K562 (cell line): Measurements from ENCODE around the gene TGFBR1. TPM values are rescaled to one million over a fixed set of nuclear protein-coding genes. Genes with fewer than 3 reads are reported as not detected.

Experiments
- CBX5 ChIP-seq: IDR thresholded peaks from 2 replicates; pipeline ENCODE4 v1.6.1; 2014; ENCODE audit warnings: low read depth, borderline replicate concordance
- CEBPG ChIP-seq, 3 experiments: fragments of 200-800 bp in 1 of 3; sonication (Bioruptor generic) in 1 of 3; sonication (generic) in 1 of 3; formaldehyde crosslinking in 1 of 3; IDR thresholded peaks in 2 of 3; conservative IDR thresholded peaks in 1 of 3; 2 replicates each; pipeline versions ENCODE4 v1.6.1 to v1.8.0; 2016 to 2022; ENCODE audit warnings: missing compliant biosample characterization in 2 of 3, missing genetic modification characterization in 2 of 3, mild to moderate bottlenecking in 1 of 3, missing genetic modification reagents in 1 of 3
- COPS2 ChIP-seq: fragments of 450-650 bp; conservative IDR thresholded peaks from 2 replicates; pipeline ENCODE4 v1.6.1; 2016; ENCODE audit warnings: mild to moderate bottlenecking, moderate library complexity
- SMC3 ChIP-seq: conservative IDR thresholded peaks from 2 replicates; pipeline ENCODE4 v1.6.1; 2011; ENCODE audit warnings: low read depth, low read length, improper control_type of control experiment; ENCODE audit not compliant: insufficient read depth
- ZEB2 ChIP-seq: fragments of 450-650 bp; IDR thresholded peaks from 2 replicates; pipeline ENCODE4 v1.6.1; 2016
- polyA plus RNA-seq, 8 experiments: library from polyadenylated mRNA; depleted of rRNA in 4 of 8; stranded (reverse) in 5 of 8; unstranded in 3 of 8; fragments of >200 nt; fragmentation: Nextera tagmentation in 2 of 8; fragmentation: Illumina TruSeq in 1 of 8; extraction: Ambion mirVana in 2 of 8; extraction: Trizol in 1 of 8; gene quantifications; 2 replicates each; pipeline versions ENCODE4 v1.2.1 to v1.2.3, GENCODE V29; 2011 to 2014; ENCODE audit warnings: inconsistent platforms in 1 of 8, missing spikeins in 1 of 8
- total RNA-seq, 7 experiments: library from RNA; depleted of rRNA in 6 of 7; stranded (reverse); fragments of >200 nt in 6 of 7; fragmentation: Illumina TruSeq in 2 of 7; extraction: Trizol in 2 of 7; gene quantifications; 2 replicates each; pipeline versions ENCODE4 v1.2.1 to v1.2.3, GENCODE V29; 2011 to 2021; ENCODE audit warnings: low replicate concordance in 1 of 7
- TF ChIP-seq, protein P1 (sequence below), 2 experiments: IDR thresholded peaks; 2 replicates each; pipeline ENCODE4 v1.6.1; 2011; ENCODE audit warnings: borderline replicate concordance in 1 of 2, control low read depth in 1 of 2, low read depth in 1 of 2, low read length in 1 of 2, mild to moderate bottlenecking in 1 of 2, mixed read lengths in 1 of 2, moderate library complexity in 1 of 2; ENCODE audit not compliant: insufficient read depth in 1 of 2, insufficient read length in 1 of 2, poor library complexity in 1 of 2, severe bottlenecking in 1 of 2; ENCODE audit errors: extremely low read depth in 1 of 2
- TF ChIP-seq, protein P2 (sequence below), 2 experiments: fragments of 450-650 bp; formaldehyde crosslinking in 1 of 2; IDR thresholded peaks; 2 replicates each; pipeline versions ENCODE4 v1.4.0 to v1.6.1; 2014 to 2020; ENCODE audit warnings: mild to moderate bottlenecking in 2 of 2, borderline replicate concordance in 1 of 2, low read depth in 1 of 2
- TF ChIP-seq, protein P3 (sequence below): fragments of 250-450 bp; sonication (Bioruptor Pico); IDR thresholded peaks from 2 replicates; pipeline ENCODE4 v1.4.0; 2020; ENCODE audit warnings: mild to moderate bottlenecking, moderate library complexity
- TF ChIP-seq, protein P4 (sequence below), 2 experiments: fragments of 450-650 bp in 1 of 2; IDR thresholded peaks; 2 replicates each; pipeline ENCODE4 v1.6.1; 2011 to 2017; ENCODE audit warnings: low read depth in 2 of 2, antibody characterized with exemption in 1 of 2, borderline replicate concordance in 1 of 2, low read length in 1 of 2, mild to moderate bottlenecking in 1 of 2, mixed read lengths in 1 of 2; ENCODE audit not compliant: control insufficient read depth in 1 of 2

Gene TGFBR1
- total and polyA plus RNA-seq, 9 of the 15 experiments (the other 6 are each of a cell fraction or from before 2014, with no cell fraction given), result 15.5 to 62.4 (median 42.7) TPM

DNA sequence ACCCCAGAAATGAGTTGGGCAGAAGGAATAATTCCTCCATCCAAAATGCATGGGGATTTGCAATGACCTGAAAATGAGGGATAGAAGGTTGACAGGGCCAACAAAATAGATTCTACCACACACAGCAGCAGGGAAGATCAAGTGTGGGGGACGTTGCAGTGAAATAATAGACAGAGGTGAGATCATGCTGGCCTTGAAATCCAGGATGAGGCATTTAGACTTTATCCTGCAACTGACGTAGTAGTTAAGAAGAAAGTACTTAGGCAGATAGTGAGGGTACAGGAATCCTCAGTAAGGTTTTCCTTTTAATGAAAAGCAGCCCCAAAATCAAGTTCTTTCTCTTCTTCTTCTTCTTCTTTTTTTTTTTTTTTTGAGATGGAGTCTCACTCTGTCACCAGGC is 31.6 kb upstream of the TGFBR1 start (continued):
- TF ChIP-seq COPS2 (no peak), CBX5 (no peak), ZEB2 (no peak), SMC3 (no peak), CEBPG (CRISPR knock-in tag; IDR thresholded peaks at IDR 0.05) (no peak), CEBPG (tag; conservative IDR thresholded peaks at IDR 0.05 in 1 of 2, IDR thresholded peaks at IDR 0.05 in 1 of 2) (no peak)
- TF ChIP-seq, protein P1, sequence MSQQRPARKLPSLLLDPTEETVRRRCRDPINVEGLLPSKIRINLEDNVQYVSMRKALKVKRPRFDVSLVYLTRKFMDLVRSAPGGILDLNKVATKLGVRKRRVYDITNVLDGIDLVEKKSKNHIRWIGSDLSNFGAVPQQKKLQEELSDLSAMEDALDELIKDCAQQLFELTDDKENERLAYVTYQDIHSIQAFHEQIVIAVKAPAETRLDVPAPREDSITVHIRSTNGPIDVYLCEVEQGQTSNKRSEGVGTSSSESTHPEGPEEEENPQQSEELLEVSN (IDR thresholded peaks at IDR 0.05; ENCODE audit: borderline replicate concordance in 1 of 2, extremely low read depth in 1 of 2, insufficient read depth in 1 of 2, insufficient read length in 1 of 2, low read depth in 1 of 2, low read length in 1 of 2, poor library complexity in 1 of 2, severe bottlenecking in 1 of 2), result no peak
- TF ChIP-seq, protein P2, sequence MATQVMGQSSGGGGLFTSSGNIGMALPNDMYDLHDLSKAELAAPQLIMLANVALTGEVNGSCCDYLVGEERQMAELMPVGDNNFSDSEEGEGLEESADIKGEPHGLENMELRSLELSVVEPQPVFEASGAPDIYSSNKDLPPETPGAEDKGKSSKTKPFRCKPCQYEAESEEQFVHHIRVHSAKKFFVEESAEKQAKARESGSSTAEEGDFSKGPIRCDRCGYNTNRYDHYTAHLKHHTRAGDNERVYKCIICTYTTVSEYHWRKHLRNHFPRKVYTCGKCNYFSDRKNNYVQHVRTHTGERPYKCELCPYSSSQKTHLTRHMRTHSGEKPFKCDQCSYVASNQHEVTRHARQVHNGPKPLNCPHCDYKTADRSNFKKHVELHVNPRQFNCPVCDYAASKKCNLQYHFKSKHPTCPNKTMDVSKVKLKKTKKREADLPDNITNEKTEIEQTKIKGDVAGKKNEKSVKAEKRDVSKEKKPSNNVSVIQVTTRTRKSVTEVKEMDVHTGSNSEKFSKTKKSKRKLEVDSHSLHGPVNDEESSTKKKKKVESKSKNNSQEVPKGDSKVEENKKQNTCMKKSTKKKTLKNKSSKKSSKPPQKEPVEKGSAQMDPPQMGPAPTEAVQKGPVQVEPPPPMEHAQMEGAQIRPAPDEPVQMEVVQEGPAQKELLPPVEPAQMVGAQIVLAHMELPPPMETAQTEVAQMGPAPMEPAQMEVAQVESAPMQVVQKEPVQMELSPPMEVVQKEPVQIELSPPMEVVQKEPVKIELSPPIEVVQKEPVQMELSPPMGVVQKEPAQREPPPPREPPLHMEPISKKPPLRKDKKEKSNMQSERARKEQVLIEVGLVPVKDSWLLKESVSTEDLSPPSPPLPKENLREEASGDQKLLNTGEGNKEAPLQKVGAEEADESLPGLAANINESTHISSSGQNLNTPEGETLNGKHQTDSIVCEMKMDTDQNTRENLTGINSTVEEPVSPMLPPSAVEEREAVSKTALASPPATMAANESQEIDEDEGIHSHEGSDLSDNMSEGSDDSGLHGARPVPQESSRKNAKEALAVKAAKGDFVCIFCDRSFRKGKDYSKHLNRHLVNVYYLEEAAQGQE (IDR thresholded peaks at IDR 0.05; ENCODE audit: borderline replicate concordance), result no peak
- TF ChIP-seq, protein P2 (CRISPR knock-in tag; IDR thresholded peaks at IDR 0.05; ENCODE audit: low read depth), result no peak
- TF ChIP-seq, protein P3, sequence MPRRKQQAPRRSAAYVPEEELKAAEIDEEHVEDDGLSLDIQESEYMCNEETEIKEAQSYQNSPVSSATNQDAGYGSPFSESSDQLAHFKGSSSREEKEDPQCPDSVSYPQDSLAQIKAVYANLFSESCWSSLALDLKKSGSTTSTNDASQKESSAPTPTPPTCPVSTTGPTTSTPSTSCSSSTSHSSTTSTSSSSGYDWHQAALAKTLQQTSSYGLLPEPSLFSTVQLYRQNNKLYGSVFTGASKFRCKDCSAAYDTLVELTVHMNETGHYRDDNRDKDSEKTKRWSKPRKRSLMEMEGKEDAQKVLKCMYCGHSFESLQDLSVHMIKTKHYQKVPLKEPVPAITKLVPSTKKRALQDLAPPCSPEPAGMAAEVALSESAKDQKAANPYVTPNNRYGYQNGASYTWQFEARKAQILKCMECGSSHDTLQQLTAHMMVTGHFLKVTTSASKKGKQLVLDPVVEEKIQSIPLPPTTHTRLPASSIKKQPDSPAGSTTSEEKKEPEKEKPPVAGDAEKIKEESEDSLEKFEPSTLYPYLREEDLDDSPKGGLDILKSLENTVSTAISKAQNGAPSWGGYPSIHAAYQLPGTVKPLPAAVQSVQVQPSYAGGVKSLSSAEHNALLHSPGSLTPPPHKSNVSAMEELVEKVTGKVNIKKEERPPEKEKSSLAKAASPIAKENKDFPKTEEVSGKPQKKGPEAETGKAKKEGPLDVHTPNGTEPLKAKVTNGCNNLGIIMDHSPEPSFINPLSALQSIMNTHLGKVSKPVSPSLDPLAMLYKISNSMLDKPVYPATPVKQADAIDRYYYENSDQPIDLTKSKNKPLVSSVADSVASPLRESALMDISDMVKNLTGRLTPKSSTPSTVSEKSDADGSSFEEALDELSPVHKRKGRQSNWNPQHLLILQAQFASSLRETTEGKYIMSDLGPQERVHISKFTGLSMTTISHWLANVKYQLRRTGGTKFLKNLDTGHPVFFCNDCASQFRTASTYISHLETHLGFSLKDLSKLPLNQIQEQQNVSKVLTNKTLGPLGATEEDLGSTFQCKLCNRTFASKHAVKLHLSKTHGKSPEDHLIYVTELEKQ (CRISPR knock-in tag), result 0 out of 2 replicates have a peak, but pooled peaks have one; percentile 17
- TF ChIP-seq, protein P4, sequence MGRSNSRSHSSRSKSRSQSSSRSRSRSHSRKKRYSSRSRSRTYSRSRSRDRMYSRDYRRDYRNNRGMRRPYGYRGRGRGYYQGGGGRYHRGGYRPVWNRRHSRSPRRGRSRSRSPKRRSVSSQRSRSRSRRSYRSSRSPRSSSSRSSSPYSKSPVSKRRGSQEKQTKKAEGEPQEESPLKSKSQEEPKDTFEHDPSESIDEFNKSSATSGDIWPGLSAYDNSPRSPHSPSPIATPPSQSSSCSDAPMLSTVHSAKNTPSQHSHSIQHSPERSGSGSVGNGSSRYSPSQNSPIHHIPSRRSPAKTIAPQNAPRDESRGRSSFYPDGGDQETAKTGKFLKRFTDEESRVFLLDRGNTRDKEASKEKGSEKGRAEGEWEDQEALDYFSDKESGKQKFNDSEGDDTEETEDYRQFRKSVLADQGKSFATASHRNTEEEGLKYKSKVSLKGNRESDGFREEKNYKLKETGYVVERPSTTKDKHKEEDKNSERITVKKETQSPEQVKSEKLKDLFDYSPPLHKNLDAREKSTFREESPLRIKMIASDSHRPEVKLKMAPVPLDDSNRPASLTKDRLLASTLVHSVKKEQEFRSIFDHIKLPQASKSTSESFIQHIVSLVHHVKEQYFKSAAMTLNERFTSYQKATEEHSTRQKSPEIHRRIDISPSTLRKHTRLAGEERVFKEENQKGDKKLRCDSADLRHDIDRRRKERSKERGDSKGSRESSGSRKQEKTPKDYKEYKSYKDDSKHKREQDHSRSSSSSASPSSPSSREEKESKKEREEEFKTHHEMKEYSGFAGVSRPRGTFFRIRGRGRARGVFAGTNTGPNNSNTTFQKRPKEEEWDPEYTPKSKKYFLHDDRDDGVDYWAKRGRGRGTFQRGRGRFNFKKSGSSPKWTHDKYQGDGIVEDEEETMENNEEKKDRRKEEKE (IDR thresholded peaks at IDR 0.05; ENCODE audit: borderline replicate concordance in 1 of 2, control insufficient read depth in 1 of 2, low read depth in 2 of 2, low read length in 1 of 2), result no peak
